GM12872 (cell line): ENCODE data around the gene SNCG.

Experiments
- CTCF ChIP-seq: IDR thresholded peaks from 3 replicates; pipeline ENCODE4 v1.5.1; 2011; ENCODE audit warnings: low read depth, mild to moderate bottlenecking, low read length, moderate library complexity; ENCODE audit not compliant: insufficient read depth

The SNCG gene

GRCh38 chr10:86958116-86958900 lies at the start of gene SNCG:
Gene SNCG, plus strand, starts transcription at chr10:86958599. Its CDS starts 99 bp downstream, at chr10:86958698.
- TF ChIP-seq CTCF, result no peak

GRCh38 chr10:86914734-86915133 lies 43.7 kb upstream of the SNCG start:
- TF ChIP-seq CTCF, result no peak

GRCh38 chr10:86918022-86918471 lies 40.4 kb upstream of the SNCG start:
- TF ChIP-seq CTCF, result no peak

DNA sequence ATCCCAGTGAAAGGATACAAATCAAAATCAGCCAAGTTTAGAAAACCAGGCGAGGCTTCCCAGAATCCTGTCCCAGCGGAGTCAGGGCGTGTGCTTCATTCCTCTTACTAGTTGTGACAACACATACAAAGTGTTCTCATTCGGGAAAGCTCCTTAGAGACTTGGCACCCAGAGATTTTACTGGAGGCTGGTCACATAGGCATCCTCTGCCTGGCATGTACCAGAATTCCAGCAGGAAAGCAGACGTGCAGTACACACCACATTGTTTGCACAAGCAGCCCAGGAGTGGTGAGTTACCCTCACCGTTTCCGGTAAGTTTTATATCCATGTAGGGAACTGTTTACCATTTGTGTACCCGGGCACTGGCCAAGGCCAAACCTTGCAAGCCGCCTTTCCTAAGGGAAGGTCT lies 35.8 kb upstream of the SNCG start:
- no peak for TF ChIP-seq CTCF

DNA sequence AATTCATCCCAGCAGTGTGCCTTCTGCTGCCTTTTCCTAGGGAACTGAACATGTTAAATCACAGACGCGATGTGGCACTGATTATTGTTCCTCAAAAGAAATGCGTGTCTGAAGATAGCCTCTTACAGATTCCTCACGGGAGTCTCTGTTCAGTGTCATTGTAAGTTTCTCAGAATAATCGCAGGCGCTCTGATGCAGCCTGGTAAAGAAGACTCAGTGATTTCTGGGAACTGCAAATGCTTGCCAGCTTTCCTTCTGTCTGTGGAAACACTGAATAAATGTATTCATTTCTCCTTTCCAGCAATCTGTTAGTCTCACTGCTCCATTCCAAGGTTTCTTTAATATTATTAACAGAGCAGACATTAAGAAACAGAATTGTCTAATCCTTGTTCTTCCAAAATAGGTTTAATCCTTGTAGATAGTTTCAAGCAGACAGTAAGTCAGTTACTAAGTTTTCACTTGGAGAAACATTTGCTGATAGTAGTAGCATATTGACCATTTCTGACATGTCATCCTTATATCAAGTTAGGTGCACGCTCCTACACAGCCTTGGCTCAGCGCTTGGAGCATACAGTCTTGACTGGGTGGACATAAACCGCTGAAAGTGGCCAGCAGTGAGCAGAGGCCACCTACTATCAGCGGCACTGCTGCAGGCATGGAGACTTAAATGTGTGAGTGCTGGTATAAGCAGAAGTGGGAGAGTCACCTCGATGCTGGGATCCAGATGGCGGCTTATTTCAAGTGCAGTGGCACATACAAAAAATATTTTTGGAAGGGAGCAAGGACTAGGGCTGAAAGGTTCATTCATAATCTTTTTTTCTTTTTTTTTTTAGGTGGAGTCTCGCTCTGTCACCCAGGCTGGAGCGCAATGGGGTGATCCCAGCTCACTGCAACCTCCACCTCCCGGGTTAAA lies 28.7 kb upstream of the SNCG start:
- no peak for TF ChIP-seq CTCF

GRCh38 chr10:86931872-86932271 lies 26.5 kb upstream of the SNCG start:
- no peak for TF ChIP-seq CTCF

DNA sequence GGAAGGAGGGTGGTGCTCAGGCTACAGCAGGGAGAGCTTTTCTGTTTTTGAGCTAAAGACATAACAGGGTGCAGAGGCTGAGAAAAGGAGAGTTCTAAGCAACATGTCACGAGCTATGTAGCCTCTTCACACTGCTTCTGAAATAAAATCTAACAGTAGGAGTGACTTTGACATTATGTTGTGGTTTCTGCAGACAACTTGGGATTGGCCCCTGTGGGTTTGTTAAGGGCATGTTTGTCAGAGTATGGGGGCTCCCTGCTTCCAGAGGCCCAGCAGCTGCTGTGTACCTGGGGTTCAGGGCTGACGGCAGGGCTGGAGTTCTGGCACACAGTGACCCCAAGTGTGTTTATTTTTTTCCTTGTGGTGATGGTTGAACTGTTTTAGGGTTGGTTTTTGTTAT lies 25.7 kb upstream of the SNCG start:
- no peak for TF ChIP-seq CTCF
